Stimulated activated naive CD4-positive, alpha-beta T cell treated with Interleukin-2 at 50 U/mL for 16 hours (primary cell): ENCODE results near the gene MUC6.
"Not testable (repeated sequence)": the region's sequence is repeated elsewhere in the genome, so short reads cannot be mapped to it uniquely, and the experiment has no call there.

Experiments
- DNase-seq: peaks from one replicate; lab custom pipeline; 2025; lab: John Stamatoyannopoulos, UW

The MUC6 gene

DNA sequence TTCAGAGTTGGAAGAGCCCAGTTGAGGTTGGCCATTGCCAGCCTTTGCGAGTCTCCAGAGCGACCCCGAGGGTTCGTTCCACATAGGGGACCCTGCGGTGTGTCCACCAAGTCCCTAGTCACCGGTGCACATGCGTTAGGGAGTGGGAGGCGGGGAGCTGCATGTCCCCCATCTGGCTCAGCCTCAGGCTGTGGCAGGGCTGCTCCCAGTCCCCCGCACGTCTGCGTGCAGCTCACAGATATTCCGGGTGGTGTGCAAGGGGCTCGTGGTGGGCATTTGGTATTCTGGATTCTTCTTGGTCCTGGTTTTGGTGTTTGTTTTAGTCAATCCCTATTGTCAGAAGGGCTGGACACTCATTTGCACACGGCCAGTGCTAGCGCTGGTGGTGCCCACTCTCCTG is 48.8 kb downstream of the MUC6 start:
- no peak for DNase-seq

DNA sequence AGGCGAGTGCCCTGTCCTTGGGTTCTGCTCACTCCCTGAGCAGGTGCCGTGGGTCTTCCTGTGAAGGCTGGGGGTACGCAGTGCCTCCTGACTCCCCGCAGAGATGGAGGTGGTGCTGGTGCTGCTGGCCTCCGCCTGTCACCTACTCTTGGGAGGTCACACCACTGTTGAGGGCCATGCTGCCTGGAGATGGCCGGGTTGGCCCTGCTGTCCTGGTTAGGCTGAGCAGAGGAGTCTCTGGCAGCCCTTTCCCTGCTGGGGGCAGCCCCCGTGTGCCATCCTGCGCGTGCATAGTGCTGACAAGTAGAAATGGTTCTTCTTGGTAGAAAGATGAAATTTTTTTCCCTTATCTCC is 49.6 kb downstream of the MUC6 start:
- DNase-seq: no peak

DNA sequence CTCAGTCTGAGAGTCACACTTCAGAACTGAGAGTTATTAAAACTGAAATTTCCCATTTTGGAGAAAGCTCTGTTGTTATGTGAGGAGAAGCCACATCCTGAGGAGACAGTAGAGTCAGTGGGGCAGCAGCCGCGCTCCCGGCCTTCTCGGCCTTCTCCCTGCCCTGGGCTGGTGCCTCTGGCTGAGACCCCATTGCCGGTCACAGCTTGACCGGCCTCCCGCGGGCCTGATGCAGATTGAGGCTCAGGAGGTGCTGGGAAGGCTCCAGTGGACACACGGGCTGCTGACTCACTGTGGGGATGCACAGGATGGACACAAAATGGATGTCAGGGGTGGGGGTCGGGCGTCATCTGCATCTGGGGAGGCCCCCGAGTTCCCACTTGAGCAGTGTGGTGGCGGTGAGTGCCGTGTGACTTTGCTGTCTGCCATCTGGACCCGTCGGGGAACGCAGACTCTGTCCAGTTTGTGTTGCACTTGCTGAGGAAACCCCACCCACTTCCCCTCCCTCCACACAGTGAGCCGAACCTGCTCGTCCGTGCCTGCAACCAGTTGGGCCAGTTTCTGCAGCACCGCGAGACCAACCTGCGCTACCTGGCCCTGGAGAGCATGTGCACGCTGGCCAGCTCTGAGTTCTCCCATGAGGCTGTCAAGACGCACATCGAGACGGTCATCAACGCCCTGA is 50.1 kb downstream of the MUC6 start:
- no peak for DNase-seq

DNA sequence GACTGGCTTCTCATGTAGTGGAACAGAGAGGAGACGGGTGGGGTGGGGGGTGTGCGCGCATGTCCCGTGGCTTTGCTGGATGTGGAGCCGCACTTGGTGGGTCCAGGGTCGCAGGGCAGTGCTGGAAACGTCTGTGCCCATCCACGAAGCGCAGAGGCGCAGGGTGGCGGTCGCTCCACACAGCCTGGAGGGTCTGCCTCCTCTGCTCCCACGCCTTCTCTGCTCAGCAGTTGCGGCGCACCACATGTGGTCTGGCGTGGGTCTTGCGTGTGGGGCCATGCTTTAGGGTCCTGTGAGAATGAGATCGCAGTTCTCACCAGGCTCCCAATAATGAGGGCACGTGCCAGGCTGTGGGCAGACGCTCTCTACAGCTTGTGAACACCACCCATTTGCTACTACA is 50.7 kb downstream of the MUC6 start:
- DNase-seq: no peak

DNA sequence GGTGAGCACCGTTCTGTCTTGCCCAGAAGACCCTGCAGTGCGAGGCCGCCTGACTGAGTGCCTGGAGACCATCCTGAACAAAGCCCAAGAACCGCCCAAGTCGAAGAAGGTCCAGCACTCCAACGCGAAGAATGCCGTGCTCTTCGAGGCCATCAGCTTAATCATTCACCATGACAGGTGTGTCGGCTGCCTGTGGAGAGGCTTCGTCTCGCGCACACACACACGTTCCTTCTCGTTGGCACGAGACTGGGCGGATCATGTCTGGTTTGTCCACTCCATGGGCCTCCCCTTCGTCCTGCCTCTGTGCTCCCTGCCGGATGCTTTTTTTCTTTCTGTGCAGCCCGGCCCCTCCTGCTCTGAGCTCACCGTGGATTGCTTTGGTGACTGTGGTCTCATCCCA is 51.1 kb downstream of the MUC6 start:
- no peak for DNase-seq

DNA sequence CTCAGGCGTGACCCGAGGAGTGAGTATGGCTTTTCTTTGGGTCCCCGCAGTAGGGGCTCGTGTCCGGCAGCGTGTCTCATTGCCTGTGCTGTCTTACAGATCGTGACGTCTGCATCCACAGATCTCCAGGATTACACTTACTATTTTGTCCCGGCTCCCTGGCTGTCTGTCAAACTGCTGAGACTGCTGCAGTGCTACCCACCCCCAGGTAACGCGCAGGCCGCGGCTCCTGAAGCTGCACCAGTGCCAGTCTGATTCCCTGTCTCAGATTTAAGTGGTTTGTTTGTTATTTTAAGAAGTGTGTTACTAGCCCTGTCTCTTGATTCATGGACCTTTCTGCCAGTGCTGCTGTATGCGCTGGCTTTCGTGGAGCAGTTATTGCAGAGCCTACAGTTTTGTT is 52.0 kb downstream of the MUC6 start:
- no peak for DNase-seq

DNA sequence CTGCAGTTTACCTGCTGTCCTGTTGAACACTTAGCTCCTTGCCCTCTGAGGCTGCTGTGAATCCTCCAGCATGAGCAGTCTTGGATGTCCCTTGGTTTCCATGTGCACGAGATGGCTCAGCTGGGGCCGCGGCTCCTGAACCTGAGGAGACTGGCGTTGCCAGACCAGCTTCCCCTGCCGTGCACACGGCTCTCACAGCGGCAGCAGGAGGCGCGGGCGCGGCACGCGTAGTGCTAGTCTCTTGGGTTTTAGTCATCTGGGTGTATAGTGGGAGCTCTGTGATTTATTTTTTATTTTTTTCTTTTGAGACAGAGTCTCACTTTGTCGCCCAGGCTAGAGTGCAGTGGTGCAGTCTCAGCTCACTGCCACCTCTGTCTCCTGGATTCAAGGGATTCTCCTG is 54.8 kb downstream of the MUC6 start:
- DNase-seq: no peak

DNA sequence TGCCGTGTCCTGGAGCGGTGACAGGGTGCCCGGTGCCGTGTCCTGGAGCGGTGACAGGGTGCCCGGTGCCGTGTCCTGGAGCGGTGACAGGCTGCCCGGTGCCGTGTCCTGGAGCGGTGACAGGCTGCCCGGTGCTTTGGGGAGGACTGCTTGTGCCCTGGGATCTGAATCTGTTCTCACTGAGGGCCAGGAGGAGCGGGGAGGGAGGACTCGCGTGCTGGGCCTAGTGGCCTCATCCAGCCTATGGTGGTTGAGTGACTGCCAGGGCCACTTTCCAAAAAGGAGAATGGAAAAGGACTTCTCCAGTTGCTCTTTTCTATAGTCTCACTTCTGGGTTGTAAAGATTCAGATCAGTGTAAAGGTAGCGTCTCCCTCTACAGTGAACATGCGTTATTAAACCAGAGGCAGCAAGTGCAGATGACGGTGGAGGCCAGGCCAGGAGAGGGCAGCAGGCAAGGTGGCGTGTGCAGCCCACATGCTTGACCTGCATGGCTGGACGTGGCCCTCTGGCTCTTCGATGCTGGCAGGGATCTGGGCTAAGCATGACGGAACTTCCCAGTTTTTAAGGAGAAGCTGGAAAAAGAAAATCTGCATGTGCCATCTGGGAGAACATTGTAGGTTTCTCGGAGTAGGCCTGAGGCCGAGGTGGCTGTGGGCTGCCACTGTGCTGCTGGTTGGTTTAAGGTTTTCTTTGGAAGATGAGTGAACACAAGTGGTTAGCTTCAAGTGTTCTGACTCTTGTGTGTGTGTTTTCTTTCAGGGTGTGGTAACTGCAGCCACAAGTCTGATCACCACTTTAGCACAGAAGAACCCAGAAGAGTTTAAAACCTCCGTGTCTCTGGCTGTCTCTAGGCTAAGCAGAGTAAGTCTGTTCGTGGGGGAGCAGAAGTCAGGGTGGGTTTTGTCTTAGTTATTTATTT is 55.8 kb downstream of the MUC6 start:
- no peak for DNase-seq

DNA sequence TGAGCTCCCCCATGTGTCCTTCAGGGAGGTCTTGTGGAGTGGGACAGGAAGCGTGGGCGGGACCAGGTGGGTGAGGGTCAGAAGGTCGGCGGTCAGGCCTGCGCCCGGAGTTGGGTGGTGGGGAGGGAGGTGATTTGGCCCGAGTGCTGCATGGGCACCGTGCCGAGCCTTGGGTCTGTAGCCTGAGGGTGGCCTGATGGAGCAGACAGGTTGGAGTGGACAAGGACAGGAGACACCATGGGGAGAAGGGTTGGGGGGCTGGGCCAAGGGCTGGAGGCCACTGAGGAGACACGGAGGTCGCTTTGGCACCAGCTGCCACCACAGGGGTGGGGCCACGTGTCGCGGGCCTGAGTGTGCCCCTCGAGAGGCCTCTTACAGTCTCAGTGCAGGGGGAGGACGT is 57.7 kb downstream of the MUC6 start:
- DNase-seq: no peak

DNA sequence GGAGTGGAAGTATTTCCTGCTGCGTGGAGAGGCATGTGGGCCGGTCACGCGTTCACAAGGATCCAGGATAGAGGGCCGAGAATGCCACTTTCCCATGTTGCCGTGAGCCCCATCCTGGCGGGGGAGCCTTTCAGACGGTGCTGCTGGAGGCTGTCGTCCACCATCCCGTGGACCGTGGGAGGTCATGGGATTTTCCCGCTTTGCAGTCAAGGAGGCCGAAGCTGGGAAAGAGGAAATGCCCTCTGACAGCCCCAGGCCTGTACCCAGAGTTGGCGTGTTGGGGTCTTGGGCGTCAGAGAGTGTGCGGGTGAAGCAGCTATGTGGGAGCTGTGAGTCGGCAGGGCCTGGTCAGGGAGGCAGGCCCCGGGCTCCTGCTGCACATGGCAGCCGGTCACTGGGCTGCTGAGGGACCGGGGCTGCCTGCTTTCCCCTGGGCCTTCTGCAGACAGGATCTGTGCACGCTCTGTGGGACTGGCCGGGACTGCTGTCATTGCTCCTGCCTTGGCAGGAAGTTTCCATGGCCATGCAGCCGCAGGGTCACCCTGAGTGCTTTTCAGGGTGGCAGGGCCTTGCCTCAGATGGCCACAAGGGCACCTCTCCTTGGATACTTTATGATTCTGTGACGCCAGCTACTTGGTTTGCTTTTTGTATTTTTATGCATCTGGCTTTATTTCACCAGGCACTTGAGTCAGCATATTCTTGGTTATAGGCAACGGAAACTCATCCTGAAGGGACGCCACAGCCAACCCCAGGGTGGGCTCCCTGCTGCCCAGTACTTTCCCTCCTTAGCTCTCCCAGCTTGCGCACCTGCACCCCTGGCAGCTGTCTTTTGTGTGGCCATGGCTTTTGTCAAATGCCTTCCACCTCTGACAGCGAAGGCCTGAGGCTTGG is 58.4 kb downstream of the MUC6 start:
- no peak for DNase-seq

DNA sequence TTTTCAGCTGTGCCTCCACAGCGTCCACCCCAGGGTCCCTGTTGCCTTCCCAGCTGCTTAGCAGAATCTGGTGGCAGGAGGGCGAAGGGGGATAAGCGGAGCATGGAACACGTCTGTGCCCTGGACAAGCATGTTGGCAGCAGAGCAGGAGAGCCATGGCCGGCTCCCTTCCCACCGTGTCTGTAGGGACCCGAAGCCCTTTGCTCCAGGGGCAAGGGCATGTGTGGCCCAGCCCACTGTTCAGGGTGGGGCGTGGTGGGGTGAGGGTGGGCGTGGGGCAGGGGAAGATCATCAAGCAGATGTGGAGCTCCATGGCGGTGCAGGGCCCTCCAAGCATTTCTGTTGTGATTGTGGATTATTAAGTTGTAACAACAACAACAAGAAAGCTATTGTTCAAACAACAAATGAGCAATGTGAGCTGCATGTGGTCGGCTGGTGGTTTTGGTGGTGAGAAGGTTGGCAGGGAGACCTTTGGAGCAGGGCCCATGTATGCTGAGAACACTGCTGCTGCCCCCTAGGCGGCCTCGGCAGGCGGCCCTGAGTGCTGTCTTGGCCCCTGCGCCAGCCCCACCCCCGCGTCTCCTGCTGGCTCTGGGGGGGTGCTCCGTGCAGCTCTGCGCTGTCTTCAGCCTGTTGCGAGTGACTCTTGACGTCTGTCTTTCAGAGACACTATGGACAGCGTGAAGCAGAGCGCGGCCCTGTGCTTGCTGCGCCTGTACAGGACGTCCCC is 59.9 kb downstream of the MUC6 start:
- DNase-seq: no peak

DNA sequence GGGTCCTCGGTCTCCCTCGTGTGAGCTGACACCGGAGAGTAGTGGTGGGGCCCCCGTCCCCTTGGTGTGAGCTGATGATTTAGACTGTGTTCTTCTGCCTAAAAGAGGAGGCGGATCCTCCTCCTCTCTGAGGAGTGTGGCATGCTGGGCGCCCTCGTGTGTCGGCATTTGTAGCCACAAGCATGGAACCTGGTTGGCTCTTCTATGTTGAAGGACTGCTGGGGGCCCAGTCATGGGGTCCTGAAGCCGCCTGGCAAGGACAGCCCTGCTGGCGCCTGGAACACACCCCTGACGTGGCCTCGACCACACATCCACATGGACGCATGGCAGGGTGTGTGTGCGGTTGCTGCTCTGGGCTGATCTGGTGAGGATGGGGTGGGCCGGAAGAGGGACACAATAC is 60.7 kb downstream of the MUC6 start:
- no peak for DNase-seq

DNA sequence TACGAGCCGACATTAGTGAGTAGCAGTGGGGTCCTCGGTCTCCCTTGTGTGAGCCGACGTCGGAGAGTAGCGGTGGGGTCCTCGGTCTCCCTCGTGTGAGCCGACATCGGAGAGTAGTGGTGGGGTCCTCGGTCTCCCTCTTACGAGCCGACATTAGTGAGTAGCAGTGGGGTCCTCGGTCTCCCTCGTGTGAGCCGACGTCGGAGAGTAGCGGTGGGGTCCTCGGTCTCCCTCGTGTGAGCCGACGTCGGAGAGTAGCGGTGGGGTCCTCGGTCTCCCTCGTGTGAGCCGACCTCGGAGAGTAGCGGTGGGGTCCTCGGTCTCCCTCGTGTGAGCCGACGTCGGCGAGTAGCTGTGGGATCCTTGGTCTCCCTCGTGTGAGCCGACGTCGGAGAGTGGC is 61.1 kb downstream of the MUC6 start:
- not testable (repeated sequence) for DNase-seq

DNA sequence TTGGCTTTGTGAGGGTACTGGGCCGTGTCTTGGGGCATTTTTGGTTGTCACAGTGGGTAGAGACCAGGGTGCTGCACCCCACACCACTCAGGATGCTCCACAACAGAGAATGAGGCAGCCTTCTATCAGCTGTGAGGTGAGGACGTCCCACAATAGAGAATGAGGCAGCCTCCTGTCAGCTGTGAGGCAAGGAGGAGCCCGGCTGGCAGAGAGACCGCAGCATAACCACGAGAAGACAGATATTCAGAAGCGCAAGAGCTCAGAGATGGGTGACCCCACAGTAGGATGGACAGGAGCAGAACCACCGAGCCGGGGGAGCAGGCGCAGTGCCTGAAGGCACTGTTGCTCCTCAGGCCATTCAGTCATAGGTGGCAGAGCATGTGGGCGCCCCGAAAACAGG is 63.3 kb downstream of the MUC6 start:
- DNase-seq: no peak

DNA sequence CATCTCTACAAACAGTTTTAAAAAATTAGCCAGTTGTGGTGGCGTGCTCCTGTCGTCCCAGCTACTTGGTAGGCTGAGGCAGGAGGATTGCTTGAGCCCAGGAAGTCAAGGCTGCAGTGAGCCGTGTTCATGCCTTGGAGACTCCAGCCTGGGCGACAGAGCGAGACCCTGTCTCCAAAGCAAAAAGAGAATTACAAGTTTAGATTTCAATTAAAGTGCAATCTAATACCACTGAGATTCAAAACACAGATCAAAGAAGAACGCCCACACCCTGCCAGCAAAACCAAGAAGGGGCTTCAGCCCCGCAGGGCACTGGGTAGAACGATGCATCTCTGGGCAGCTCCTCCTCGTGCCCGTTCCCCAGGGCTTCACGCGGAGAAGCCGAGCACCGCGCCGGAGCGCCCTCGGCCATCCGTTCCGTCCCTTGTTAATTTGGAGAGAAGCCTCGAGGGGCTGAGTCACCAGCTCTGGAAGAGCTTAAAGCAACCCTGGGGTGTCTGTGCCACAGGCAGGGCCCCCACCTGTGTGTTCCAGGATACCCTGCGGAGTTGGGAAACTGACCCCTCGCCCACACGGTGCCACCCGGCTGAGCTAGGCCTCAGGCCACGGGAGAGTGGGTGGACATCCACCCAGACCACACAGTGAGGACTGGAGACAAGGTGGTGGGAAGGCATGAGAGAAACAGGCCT is 63.9 kb downstream of the MUC6 start:
- no peak for DNase-seq

DNA sequence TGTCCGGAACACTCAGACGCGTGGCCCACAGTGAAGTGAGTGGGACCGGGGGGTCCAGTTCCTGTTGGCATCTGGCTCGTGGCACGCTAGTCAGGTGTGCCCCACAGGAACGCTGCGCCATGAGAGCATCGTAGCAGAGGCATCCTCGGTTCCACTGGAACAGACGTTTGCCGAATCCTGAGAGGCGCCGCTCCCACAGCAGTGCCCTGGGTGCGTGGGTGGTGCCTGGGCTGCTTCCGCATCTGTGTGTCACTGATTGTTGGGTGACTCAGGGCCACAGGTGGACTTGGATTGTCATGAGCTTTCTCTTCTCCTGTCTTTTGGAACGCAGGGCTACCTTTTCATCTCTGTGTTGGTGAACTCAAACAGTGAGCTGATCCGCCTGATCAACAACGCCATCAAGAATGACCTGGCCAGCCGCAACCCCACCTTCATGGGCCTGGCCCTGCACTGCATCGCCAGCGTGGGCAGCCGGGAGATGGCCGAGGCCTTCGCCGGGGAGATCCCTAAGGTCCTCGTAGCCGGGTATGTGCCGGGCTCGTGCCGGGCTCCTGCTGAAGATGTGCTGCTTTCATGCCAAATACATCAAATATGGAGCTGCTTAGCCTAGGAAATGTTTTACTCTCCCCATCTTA is 64.7 kb downstream of the MUC6 start:
- no peak for DNase-seq

DNA sequence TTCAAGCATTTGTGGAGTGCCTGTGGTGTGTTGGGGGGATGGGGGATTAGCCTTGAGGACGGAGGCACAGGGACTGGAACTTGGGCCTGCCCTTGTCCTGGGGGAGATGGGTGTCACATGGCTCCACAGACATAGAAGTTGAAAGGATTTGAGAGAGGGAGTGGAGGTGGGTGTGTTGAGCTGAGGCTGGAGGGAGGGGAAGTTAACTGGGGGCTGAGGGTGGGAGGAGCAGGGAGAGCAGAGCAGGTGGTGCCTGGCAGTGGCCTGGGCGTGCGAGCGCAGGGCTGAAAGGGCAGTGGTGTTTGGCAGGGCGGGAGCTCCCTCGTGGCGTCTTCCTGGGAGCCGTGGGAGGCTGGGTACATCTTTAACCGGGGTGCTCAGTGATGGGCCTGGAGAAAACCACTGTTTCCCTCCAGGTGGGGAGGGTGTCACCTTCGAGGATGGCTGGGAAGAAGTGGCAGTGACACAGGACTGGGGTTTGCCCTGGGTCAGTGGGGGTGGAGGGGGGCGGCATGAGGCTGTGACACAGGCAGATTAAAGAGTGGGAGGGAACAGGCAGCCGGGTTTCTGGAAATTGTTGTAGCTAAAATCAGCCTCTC is 65.3 kb downstream of the MUC6 start:
- no peak for DNase-seq

DNA sequence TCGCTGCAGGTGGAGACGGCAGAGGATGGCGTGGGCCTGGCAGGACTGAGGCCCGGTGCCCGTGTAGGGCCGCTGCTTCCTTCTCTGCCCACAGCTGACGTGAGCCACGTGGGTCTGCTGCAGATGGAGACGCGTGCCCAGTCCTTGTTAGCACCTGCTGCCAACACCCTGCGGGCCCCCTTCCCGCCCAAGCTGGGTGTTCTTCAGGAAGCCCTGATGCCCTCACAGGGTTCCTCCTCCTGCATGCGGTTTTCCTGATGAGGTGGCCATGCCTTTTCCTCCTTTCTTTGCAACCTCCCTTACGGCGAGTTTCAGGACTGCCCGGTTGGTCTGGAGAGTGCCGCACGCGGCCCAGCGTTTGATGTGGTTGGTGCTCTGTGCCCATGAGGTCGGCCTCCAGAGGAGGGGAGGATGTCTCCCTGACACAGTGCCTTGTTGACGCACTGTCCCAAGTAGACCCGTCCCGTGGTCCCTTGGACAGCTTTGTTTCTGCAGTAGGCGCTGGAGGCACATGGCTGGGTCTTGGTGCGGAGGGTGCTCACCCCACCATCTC is 66.1 kb downstream of the MUC6 start:
- no peak for DNase-seq

DNA sequence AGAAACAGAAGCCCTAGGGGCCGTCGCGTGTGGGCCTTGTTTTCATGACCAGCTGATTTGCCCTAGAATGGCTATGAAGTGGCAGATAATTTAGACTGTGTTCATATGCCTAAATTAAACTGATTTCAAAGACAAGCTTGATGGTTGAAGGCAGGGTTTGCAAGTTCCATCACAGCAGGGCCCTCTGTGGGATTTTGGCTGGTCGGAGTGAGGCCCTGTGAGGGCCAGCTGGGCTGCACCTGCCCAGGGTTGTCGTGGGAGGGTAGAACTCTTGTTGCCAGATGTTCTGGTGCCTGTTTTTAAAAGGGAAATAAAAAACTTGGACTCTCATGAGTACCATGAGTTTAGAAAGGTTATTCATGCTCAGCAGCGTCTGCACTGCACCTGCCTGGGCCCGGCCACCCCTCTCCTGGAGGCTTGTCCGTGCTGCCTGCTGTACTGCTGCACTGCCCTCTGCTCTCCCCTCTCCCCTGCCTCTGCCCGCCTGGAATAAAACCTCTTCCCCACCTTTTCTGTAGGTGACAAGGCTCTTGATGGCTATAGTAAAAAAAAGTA is 66.8 kb downstream of the MUC6 start:
- no peak for DNase-seq

DNA sequence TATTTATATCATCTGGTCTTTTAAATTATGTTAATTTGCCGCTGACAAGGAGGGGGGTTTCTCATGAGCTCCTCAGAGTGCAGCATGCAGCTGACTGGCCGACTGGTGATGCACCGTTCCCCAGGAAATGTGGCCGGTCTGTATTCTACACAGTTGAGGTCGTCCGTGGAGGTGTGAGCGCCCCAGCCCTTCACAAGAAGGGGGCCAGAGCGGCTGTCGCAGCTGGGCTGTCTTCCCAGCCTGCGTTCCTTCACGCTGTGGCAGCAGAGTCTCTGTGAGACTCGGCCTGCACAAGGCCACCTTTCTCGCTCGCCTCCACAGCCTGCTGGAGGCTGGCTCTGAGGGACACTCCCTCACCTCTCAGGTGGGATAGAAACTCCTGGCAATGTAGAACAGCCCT is 67.7 kb downstream of the MUC6 start:
- no peak for DNase-seq
